Vagina (tissue), 2 donors: ENCODE data around the gene NOP16. TPM values are rescaled to one million over a fixed set of nuclear protein-coding genes. Genes with fewer than 3 reads are reported as not detected.

Experiments
- DNase-seq, 2 donors: peaks; one replicate each; pipeline ENCODE4 v3.0.0-alpha.2; 2017; ENCODE audit errors: extremely low spot score in 2 of 2
- H3K27ac ChIP-seq: fragments of 200-600 bp; sonication (generic); one replicate; pipeline ENCODE4 v1.5.1; 2019
- H3K27me3 ChIP-seq: fragments of 200-600 bp; sonication (generic); one replicate; pipeline ENCODE4 v1.5.1; 2019
- H3K36me3 ChIP-seq, 2 donors: fragments of 200-600 bp; sonication (generic); one replicate each; pipeline ENCODE4 v1.5.1; 2017 to 2019
- H3K4me1 ChIP-seq: fragments of 200-600 bp; sonication (generic); one replicate; pipeline ENCODE4 v1.5.1; 2019
- H3K4me3 ChIP-seq, 2 donors: fragments of 200-600 bp; sonication (generic); 1 replicate in 1 of 2; 2 replicates in 1 of 2; pipeline ENCODE4 v1.5.1; 2016 to 2019
- H3K9me3 ChIP-seq: fragments of 200-600 bp; sonication (generic); one replicate; pipeline ENCODE4 v1.5.1; 2019
- POLR2A ChIP-seq, 2 donors: fragments of 450-650 bp; IDR thresholded peaks; one replicate each; pipeline ENCODE4 v1.6.1; 2017; ENCODE audit warnings: antibody characterized with exemption in 2 of 2, mild to moderate bottlenecking in 2 of 2, moderate library complexity in 2 of 2
- POLR2AphosphoS5 ChIP-seq, 2 donors: sonication (generic); formaldehyde crosslinking; IDR thresholded peaks; one replicate each; pipeline ENCODE4 v1.9.0; 2017; ENCODE audit warnings: antibody characterized with exemption in 2 of 2, mild to moderate bottlenecking in 2 of 2, low read depth in 1 of 2; ENCODE audit not compliant: insufficient read depth in 1 of 2
- intact Hi-C: fragments of 100-400 bp; cut with DNase I; formaldehyde crosslinking; loops from one replicate; pipeline ENCODE4 v1.15.1; 2023
- total RNA-seq: library from RNA; depleted of rRNA; stranded (reverse); fragments of >200 nt; gene quantifications from one replicate; pipeline ENCODE4 v1.2.3, GENCODE V29; 2016
- TF ChIP-seq, protein P1 (sequence below), 3 experiments: fragments of 450-650 bp in 2 of 3; fragments of 200-600 bp in 1 of 3; sonication (generic) in 1 of 3; IDR thresholded peaks; one replicate each; pipeline ENCODE4 v1.5.1; 2017 to 2019; ENCODE audit warnings: antibody characterized with exemption in 3 of 3, mild to moderate bottlenecking in 2 of 3, moderate library complexity in 2 of 3

Gene NOP16
- total RNA-seq, 1 donor from 2014 or later = 48.6 TPM

GRCh38 chr5:176420086-176420485 lies 31.7 kb upstream of the NOP16 start:
- intact Hi-C loops = no loop called here
- H3K9me3 ChIP-seq = no peaks in the 10 kb centered on the region
- H3K27me3 ChIP-seq = no peaks in the 10 kb centered on the region
- peaks cover 14% of the 10 kb centered on the region for H3K4me1 ChIP-seq
- no peak overlapping the region for H3K27ac ChIP-seq
- no peaks in the 10 kb centered on the region for H3K36me3 ChIP-seq
- no peak overlapping the region for H3K4me3 ChIP-seq
- TF ChIP-seq POLR2A (IDR thresholded peaks at IDR 0.05) = no peak
- no peak for TF ChIP-seq POLR2AphosphoS5 (IDR thresholded peaks at IDR 0.05; ENCODE audit: insufficient read depth in 1 of 2, low read depth in 1 of 2)
- TF ChIP-seq, protein P1, sequence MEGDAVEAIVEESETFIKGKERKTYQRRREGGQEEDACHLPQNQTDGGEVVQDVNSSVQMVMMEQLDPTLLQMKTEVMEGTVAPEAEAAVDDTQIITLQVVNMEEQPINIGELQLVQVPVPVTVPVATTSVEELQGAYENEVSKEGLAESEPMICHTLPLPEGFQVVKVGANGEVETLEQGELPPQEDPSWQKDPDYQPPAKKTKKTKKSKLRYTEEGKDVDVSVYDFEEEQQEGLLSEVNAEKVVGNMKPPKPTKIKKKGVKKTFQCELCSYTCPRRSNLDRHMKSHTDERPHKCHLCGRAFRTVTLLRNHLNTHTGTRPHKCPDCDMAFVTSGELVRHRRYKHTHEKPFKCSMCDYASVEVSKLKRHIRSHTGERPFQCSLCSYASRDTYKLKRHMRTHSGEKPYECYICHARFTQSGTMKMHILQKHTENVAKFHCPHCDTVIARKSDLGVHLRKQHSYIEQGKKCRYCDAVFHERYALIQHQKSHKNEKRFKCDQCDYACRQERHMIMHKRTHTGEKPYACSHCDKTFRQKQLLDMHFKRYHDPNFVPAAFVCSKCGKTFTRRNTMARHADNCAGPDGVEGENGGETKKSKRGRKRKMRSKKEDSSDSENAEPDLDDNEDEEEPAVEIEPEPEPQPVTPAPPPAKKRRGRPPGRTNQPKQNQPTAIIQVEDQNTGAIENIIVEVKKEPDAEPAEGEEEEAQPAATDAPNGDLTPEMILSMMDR (IDR thresholded peaks at IDR 0.05) = no peak
- no peak for DNase-seq

- intact Hi-C loops = loop anchor here (5.0 kb wide), 1 partner anchor 124 kb away; no protein-coding TSS in a partner anchor
- Histone ChIP-seq H3K36me3 (no peaks in the 10 kb centered on the region), H3K27ac (no peak overlapping the region), H3K27me3 (no peaks in the 10 kb centered on the region), H3K4me3 (no peak overlapping the region), H3K9me3 (no peaks in the 10 kb centered on the region), H3K4me1 (peaks cover 32% of the 10 kb centered on the region)
- no peak for DNase-seq
- TF ChIP-seq POLR2A (IDR thresholded peaks at IDR 0.05) = no peak
- no peak for TF ChIP-seq POLR2AphosphoS5 (IDR thresholded peaks at IDR 0.05; ENCODE audit: insufficient read depth in 1 of 2, low read depth in 1 of 2)
- TF ChIP-seq, protein P1 (IDR thresholded peaks at IDR 0.05) = no peak
These were observed 29.9 kb upstream of the NOP16 start for GRCh38 chr5:176418251-176418650.

GRCh38 chr5:176416965-176417364 lies 28.6 kb upstream of the NOP16 start:
- H3K36me3 ChIP-seq = no peaks in the 10 kb centered on the region
- peak overlapping the region; percentile 94 to 97 for H3K4me3 ChIP-seq
- peaks cover 45% of the 10 kb centered on the region for H3K4me1 ChIP-seq
- intact Hi-C loops = loop anchor here (5.0 kb wide), 1 partner anchor 125 kb away; no protein-coding TSS in a partner anchor
- no peak for DNase-seq
- H3K9me3 ChIP-seq = no peaks in the 10 kb centered on the region
- TF ChIP-seq, protein P1 (IDR thresholded peaks at IDR 0.05) = no peak
- no peak for TF ChIP-seq POLR2AphosphoS5 (IDR thresholded peaks at IDR 0.05; ENCODE audit: insufficient read depth in 1 of 2, low read depth in 1 of 2)
- no peak for TF ChIP-seq POLR2A (IDR thresholded peaks at IDR 0.05)
- H3K27me3 ChIP-seq = no peaks in the 10 kb centered on the region
- peak overlapping the region; percentile 95 for H3K27ac ChIP-seq

DNA sequence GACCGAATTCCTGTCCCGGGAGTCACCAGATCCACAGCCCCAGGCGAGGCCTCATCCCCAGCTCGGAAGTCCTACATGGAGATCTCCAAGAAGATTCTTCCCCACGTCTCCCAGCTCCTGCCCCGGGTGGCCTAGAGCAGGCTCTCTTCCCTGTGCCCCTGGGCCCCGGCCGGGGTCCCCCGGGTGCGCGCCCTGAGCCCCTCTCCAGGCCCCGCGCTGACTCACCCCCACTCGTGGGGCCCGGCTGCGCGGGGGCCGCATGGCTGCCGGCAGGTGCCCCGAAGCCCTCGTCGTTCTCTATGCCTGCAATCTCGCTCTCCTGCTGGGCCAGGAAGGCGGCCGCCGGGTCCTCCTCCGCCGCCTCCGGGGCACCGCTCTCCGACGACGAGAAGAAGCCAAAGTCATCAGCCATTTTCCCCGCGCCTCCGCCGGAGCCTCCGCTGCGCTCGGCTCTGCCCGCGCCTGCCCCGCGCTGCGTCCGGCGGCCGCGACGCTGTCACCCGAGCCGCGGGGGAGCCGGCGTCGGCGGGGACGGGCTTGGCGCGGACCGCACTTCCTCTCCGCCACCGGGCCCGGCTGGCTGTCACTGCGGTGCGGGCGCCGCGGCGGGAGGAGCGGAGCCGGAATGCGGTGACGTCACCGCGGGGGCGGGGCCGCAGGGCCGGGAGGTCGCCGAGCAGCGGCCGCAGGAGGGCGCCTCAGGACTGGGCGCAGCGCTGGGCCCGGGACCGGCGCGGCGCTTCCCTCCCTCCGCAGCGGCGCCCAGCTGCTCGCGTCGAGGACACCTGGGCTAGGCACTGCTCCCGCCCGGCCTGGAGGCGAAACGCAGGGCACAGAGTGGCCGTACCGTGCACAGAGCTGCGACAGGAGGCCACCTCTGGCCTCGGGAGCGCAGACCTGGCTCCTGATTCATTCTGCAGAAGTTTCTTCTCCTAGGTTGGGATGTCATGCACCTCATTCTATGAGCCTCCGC lies 27.8 kb upstream of the NOP16 start, which contains the start of gene CLTB:
CLTB (minus strand) TSS at position 588 of the 973 bp plus-strand sequence; CDS start at position 412, 176 bp downstream.
- TF ChIP-seq POLR2A (IDR thresholded peaks at IDR 0.05) = peak in 1 of 2 donors; percentile 88
- TF ChIP-seq, protein P1 (IDR thresholded peaks at IDR 0.05) = peak; percentile 33 to 57 (median 54)
- no peak for TF ChIP-seq POLR2AphosphoS5 (IDR thresholded peaks at IDR 0.05; ENCODE audit: insufficient read depth in 1 of 2, low read depth in 1 of 2)
- H3K9me3 ChIP-seq = no peaks in the 10 kb centered on the region
- peak within 1 kb of the TSS; percentile 94 to 97 for H3K4me3 ChIP-seq
- H3K27ac ChIP-seq = peak within 1 kb of the TSS; percentile 95
- intact Hi-C loops = loop anchor here (5.0 kb wide), 1 partner anchor 126 kb away; no protein-coding TSS in a partner anchor
- no peak for DNase-seq
- no peaks in the 10 kb centered on the region for H3K27me3 ChIP-seq
- peaks cover 52% of the 10 kb centered on the region for H3K4me1 ChIP-seq
- no peaks in the 10 kb centered on the region for H3K36me3 ChIP-seq
